Measurements from ENCODE around the gene GNG14.
"Not testable (repeated sequence)": the region's sequence is repeated elsewhere in the genome, so short reads cannot be mapped to it uniquely, and the experiment has no call there.

GNG14 gene

GRCh38 chr19:12668346-12668745 is 19.5 kb upstream of the GNG14 start:
- no peak for DNase-seq

GRCh38 chr19:12668932-12669269 is 18.9 kb upstream of the GNG14 start:
- DNase-seq, result peak; percentile 55

GRCh38 chr19:12669270-12670158 is 18.3 kb upstream of the GNG14 start:
- peak; percentile 78 for DNase-seq

GRCh38 chr19:12670159-12670928 is 17.5 kb upstream of the GNG14 start:
- no peak for DNase-seq

GRCh38 chr19:12672744-12673143 is 15.1 kb upstream of the GNG14 start:
- no peak for DNase-seq

- no peak for DNase-seq
Observed at GRCh38 chr19:12675399-12675798, 12.4 kb upstream of the GNG14 start.

GRCh38 chr19:12675940-12676339 is 11.9 kb upstream of the GNG14 start:
- no peak for DNase-seq

GRCh38 chr19:12676384-12676792 is 11.4 kb upstream of the GNG14 start:
- DNase-seq, result peak; percentile 75

GRCh38 chr19:12676928-12677327 is 10.9 kb upstream of the GNG14 start:
- no peak for DNase-seq

GRCh38 chr19:12678039-12678438 is 9.8 kb upstream of the GNG14 start:
- DNase-seq, result not testable (repeated sequence)

- DNase-seq, result no peak
Observed at GRCh38 chr19:12680034-12680433, 7.8 kb upstream of the GNG14 start.

GRCh38 chr19:12681074-12681987 is 6.5 kb upstream of the GNG14 start, which contains the start of gene DHPS:
Gene DHPS, minus strand, starts transcription at chr19:12681880. Its CDS starts 114 bp downstream, at chr19:12681766.
- peak; percentile 96 for DNase-seq

GRCh38 chr19:12685831-12686230 is 2.0 kb upstream of the GNG14 start:
- no peak for DNase-seq

- no peak for DNase-seq
Observed at GRCh38 chr19:12689012-12689411, 1.2 kb downstream of the GNG14 start.

GRCh38 chr19:12689581-12690216 is 1.9 kb downstream of the GNG14 start:
- no peak for DNase-seq

GRCh38 chr19:12692960-12693359 is 5.2 kb downstream of the GNG14 start:
- no peak for DNase-seq

- no peak for DNase-seq
Observed at GRCh38 chr19:12694641-12695040, 6.8 kb downstream of the GNG14 start.

GRCh38 chr19:12695096-12695495 is 7.3 kb downstream of the GNG14 start:
- no peak for DNase-seq

- no peak for DNase-seq
Observed at GRCh38 chr19:12695514-12695913, 7.7 kb downstream of the GNG14 start.

GRCh38 chr19:12695997-12696365 is 8.2 kb downstream of the GNG14 start:
- no peak for DNase-seq

- DNase-seq, result peak; percentile 96
Observed at GRCh38 chr19:12696366-12697335, 8.9 kb downstream of the GNG14 start, which contains the start of gene FBXW9. Gene FBXW9, minus strand, starts transcription at chr19:12696631. Its CDS starts 50 bp downstream, at chr19:12696581.

All from OCI-M1 (cell line).